ENCODE data around the gene FGFR3.
"Not testable (repeated sequence)": the region's sequence is repeated elsewhere in the genome, so short reads cannot be mapped to it uniquely, and the experiment has no call there.

The FGFR3 gene

GRCh38 chr4:1843852-1844251 is 50.8 kb downstream of the FGFR3 start:
- DNase-seq: no peak

- DNase-seq: not testable (repeated sequence)
Measured at GRCh38 chr4:1844618-1845017, 51.5 kb downstream of the FGFR3 start.

GRCh38 chr4:1846580-1846979 is 53.5 kb downstream of the FGFR3 start:
- no peak for DNase-seq

DNA sequence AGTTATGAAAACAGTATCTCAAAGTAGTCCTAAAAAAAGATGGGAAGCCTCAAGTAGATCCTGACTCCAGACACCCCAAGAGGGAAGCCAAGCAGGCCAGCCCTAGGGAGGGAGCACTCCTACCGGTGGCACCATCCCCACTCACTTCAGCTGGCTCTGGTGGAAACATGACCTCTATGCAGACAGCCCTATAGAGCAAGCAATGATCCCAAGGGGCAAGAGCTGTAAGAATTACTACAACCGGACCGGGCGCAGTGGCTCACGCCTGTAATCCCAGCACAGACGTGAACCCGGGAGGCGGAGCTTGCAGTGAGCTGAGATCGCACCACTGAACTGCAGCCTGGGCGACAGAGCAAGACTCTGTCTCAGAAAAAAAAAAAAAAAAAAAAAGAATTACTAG is 57.2 kb downstream of the FGFR3 start:
- DNase-seq: no peak

DNA sequence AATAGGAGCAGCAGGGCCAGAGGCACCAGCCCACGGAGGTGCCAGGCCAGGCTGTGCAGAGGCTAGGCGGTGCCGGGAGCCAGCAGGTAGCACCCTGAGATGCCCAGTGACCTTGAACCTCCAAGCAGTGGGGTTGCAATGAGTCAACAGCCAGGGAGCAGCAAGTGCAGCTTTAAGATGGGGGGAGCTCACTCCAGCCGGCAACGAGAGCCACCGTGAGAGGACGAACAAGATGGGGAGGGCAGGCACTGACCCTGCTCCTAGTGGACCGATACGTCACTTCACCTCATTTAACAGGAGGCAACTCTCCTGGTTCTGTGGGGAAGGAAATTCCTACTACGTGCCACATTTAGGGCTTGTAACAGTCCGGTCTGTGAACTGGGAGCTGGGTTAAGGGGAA is 58.1 kb downstream of the FGFR3 start:
- DNase-seq: no peak

DNA sequence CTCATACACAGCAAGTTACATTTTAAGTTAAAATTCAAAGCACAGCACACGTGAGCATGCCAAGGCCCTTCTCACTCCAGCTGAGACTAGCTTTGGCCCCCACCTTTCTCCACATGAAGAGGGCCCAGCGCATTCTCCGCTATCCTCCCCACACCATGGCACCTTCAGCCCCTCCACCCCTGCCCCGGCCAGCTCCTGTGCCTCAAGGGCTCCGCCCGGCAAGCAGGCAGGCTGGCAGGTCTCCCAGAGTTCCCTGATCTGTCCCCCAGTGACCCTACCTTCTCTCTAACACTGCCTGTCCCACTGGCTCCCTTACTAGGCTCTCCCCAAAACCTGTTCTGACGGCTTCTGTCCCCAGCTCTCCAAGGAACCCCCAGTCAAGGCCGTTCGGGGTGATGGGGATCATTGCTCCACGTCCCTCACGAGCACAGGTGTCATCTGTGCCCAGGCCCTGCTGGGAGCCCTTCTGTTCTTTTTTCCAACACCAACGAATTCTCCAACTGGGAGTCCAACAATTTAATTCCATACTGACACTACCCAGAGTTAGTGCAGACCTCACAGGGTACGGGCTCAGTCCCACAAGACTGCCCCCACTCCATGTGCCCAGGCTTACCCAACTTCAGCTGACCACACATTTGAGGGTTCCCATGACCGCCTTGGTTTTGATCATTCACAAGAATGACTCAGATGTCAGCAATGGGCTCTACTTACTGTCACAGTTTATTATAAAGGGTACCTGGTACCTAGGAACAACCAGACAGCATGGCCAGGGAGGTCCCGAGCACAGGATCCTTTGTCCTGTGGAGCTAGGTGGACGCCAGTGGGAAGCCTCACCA is 58.7 kb downstream of the FGFR3 start:
- no peak for DNase-seq

DNA sequence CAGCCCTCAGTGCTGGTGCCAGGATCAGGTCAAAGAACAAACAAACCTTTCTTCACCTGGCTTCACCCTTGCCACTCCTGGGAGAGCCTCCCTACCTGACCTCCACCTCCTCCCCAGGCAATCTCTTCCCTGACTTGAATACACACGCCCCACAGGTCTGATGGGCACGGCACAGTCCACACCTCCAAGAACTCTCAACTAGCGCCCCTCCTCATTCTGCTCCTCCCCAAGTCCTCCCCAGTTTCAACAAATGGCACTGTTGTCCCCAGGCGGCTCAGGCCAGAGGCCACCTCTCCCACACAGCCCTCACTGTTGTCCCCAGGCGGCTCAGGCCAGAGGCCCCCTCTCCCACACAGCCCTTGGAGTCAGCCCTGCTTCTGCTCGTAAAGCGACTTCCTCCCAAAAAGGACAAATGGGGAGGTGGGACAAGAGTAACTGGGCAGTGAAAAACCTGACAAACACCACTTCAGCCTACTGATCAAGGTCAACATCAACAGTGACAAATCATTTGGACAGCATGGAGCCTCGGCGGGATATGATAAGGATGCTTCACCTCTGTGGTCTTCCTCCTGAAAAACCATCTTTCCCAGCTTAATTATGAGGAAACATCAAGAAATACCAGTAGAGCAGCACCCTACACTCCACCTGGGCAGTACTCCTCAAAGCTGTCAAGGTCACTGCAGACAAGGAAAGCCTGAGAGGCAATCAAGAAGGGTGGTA is 60.0 kb downstream of the FGFR3 start:
- DNase-seq: no peak

DNA sequence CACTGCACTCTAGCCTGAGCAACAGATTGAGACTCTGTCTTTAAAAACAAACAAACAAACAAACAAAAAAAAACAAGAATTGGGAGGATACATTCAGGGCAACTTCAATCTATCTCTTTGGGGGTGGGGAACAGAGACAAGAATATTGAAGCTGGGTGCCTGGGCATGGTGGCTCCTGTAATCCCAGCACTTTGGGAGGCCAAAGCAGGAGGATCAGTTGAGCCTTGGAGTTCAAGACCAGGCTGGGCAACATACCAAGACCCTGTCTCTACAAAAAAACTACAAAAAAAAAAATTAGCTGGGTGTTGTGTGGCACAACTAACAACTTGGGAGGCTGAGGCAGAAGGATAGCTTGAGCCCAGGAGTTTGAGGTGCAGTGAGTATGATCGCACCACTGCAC is 61.7 kb downstream of the FGFR3 start:
- no peak for DNase-seq

DNA sequence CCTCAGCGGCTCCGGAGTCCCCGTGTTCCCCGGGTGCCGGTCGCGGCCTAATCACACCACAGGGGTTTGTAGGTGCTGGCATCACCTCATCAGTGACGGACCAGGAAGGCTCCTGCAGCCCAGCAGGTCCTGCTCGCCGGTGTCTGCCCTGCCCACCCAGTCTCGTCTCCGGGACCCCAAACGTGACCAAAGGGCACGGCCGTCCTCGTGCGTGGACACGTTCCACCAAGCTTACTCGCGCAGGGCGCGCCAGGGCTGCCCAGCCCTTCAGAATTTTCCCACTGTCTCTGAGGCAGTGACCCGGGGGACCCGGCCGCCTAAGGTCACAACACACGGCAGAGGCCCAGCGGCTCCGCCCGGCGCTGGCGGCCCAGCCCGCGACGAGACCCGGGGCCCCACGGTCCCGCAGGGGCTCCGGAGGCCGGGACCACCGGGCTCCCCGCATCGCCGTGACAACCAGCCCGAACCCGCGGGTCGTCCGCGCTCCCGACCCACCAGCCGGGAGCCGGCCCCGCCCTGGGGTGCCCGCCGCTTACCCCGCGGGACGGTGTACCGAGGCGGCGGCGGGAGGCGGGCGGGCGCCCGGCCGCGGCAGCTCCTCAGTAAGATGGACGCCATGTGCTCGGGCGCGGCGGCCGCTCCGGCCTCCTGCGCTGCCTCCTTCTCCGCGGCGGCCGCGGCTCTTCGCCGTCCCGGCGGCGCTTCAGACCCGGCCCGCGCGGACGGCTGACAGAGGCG is 62.4 kb downstream of the FGFR3 start:
- DNase-seq: no peak

- peak; percentile 87 for DNase-seq
Measured at GRCh38 chr4:1856071-1856942, 63.2 kb downstream of the FGFR3 start, which contains the start of gene LETM1. TSS of gene LETM1 (minus strand) at chr4:1856156. CDS start at chr4:1855950, 206 bp downstream.

DNA sequence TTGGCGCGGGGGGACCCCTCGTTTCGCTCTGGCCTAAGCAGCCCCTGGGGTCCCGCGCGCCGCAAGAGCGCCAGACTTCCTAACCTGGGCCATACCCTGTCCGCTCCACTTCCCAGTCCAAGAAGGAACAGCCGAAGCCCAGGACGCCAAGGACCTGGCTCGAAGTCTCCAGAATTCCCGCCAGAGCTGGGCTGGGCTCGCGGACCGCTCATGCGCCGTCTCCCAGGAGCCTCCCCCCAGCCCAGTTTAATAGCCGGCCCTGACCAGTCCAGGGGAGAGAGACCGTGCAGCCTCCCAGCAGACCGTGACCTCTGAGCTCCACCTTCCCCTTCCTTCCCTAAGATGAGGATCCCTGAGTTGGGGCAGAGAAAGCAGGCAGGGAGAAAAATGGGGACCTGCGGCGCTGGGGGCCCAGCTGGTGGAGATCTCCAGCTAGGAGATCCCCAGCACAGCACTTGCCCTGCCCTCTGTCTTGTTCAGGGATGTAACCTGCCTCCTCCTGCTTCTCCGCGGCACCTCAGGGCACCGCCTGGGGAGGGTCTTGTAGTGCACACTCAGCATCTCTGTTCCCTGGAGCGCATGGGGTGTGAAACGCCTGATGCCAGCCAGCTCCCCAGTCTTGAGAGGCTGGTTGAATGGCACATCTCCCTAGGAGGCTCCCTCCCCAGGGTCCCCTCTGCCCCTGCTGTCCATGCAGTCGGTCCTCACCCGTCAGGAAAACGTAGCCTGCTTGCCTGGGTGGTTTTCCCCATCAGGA is 64.0 kb downstream of the FGFR3 start:
- DNase-seq: no peak

DNA sequence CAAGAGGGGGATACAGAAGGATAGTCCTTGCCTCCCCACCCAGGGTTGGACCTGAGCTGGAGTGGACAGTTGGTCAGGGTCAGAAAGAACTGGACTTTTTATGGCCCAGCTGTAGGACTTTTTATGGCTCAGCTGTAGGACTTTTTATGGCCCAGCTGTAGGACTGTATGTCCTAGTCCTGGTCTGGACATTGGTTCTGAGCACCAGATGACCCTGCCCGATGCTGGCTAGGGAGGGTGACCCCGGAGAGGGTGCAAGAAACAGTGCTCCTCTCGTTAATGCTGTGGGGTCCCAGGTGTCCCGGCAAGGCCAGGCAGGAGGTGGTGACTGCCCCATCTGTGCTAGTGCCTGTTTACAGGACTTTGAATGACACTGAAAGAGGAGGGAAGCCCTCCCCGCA is 64.8 kb downstream of the FGFR3 start:
- no peak for DNase-seq

Data from NCI-H1694 treated with DMSO at 0.1 percent for 48 hours (cell line).